OCI-LY1 (cell line): ENCODE measurements around the gene ASB6.

Experiments
- EZH2 ChIP-seq: fragments of 200-600 bp; sonication (generic), shearing (Covaris generic); IDR thresholded peaks from 2 replicates; pipeline ENCODE4 v1.8.0; 2017; ENCODE audit warnings: borderline replicate concordance, mixed run types, mild to moderate bottlenecking, antibody characterized with exemption, low read length, moderate library complexity, mixed read lengths
- TF ChIP-seq, protein P1 (sequence below): fragments of 200-600 bp; sonication (generic), shearing (Covaris generic); IDR thresholded peaks from 2 replicates; pipeline ENCODE4 v1.5.1; 2017; ENCODE audit warnings: mild to moderate bottlenecking, antibody characterized with exemption, low read length, moderate library complexity, mixed read lengths

DNA sequence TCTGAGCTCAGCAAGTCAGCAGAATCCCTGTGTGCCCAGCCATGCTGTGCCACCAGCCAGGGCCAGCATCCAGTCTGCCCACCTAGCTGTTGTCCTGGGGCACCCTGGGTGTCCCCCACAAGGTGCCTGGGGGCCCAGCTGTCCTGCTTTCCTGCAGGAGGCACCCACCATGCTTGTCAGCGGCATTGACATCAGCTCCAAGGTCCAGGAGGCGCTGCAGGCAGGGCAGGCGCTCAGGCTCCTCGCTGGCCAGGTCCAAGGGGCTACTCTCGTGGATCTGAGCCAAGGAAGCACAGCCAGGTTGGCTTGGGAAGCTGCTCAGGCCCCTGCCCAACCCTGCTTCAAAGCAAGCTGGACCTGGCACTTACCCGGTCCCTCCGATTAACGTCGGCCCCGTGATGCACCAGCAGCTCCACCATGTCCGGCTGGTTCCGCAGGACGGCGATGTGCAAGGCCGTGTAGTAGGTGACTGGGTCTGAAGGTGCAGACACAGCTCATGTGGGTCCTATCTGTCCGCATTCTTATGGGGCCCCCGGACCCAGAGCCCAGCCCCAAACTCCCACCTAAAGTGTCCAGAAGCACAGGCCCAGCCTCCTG lies 2.8 kb downstream of the ASB6 start:
- TF ChIP-seq, protein P1, sequence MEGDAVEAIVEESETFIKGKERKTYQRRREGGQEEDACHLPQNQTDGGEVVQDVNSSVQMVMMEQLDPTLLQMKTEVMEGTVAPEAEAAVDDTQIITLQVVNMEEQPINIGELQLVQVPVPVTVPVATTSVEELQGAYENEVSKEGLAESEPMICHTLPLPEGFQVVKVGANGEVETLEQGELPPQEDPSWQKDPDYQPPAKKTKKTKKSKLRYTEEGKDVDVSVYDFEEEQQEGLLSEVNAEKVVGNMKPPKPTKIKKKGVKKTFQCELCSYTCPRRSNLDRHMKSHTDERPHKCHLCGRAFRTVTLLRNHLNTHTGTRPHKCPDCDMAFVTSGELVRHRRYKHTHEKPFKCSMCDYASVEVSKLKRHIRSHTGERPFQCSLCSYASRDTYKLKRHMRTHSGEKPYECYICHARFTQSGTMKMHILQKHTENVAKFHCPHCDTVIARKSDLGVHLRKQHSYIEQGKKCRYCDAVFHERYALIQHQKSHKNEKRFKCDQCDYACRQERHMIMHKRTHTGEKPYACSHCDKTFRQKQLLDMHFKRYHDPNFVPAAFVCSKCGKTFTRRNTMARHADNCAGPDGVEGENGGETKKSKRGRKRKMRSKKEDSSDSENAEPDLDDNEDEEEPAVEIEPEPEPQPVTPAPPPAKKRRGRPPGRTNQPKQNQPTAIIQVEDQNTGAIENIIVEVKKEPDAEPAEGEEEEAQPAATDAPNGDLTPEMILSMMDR, result no peak
- no peak for TF ChIP-seq EZH2
